K562 (cell line): ENCODE results near the gene MCC. TPM values are rescaled to one million over a fixed set of nuclear protein-coding genes. Genes with fewer than 3 reads are reported as not detected.

Source experiments
- ATAC-seq: fragments of 200-7000 bp; cut with Tn5 transposase; 3 replicates; pipeline ENCODE4 v1.9.1; 2020; ENCODE audit warnings: moderate library complexity
- BruUV-seq: library from RNA; stranded (reverse); fragments of 400-500 nt; replicated peaks from 2 replicates; lab custom pipeline; 2021; lab: Mats Ljungman, UMichigan
- CTCF ChIA-PET: fragments of 300-600 bp; formaldehyde crosslinking; extraction: SDS; loops from one replicate; lab custom pipeline; 2021; ENCODE audit warnings: low intra/inter-chr PET ratio; lab: Yijun Ruan, JAX
- POLR2A ChIA-PET: fragments of 300-600, 350-650 bp; sonication (Branson Sonifier 250); formaldehyde crosslinking; extraction: SDS; loops from one replicate; lab custom pipeline; 2021; ENCODE audit warnings: antibody characterized with exemption, inconsistent platforms; lab: Yijun Ruan, JAX
- DNase-seq, 4 experiments: peaks; one replicate each; pipeline versions ENCODE4 v3.0.0 to v3.0.0-alpha.2; 2011 to 2018; ENCODE audit warnings: low spot score in 3 of 4, mixed read lengths in 3 of 4; ENCODE audit errors: extremely low read depth in 1 of 4
- FAIRE-seq: peaks from 2 replicates; lab custom pipeline; 2011; peaks lifted over from hg19 to GRCh38; lab: Jason Lieb, UNC
- H2AFZ ChIP-seq: 2 replicates; pipeline ENCODE4 v1.6.0; 2011; ENCODE audit warnings: low read depth, low read length, control low read depth, inconsistent platforms
- H3K27ac ChIP-seq: fragments of 200-600 bp; 3 replicates; pipeline ENCODE4 v1.8.0; 2011; ENCODE audit warnings: low read depth, mild to moderate bottlenecking, control low read depth, inconsistent platforms, low read length, moderate library complexity, mixed read lengths; ENCODE audit errors: extremely low read depth
- H3K27me3 ChIP-seq, 2 experiments: fragments of 300-600 bp in 1 of 2; 2 replicates in 1 of 2; 3 replicates in 1 of 2; pipeline versions ENCODE4 v1.6.0 to v1.8.0; 2011; ENCODE audit warnings: inconsistent platforms in 2 of 2, low read length in 2 of 2, mild to moderate bottlenecking in 1 of 2, mixed read lengths in 1 of 2, moderate library complexity in 1 of 2; ENCODE audit not compliant: control insufficient read depth in 2 of 2, insufficient read depth in 2 of 2
- H3K36me3 ChIP-seq: fragments of 300-600 bp; 3 replicates; pipeline ENCODE4 v1.8.0; 2011; ENCODE audit warnings: mild to moderate bottlenecking, low read length, inconsistent platforms; ENCODE audit not compliant: control insufficient read depth, insufficient read depth
- H3K4me1 ChIP-seq, 2 experiments: fragments of 200-600 bp in 1 of 2; replicated peaks in 1 of 2; 2 replicates in 1 of 2; 3 replicates in 1 of 2; pipeline versions ENCODE4 v1.5.1 to v1.8.0; 2011; ENCODE audit warnings: inconsistent platforms in 2 of 2, low read length in 2 of 2, mild to moderate bottlenecking in 1 of 2, mixed read lengths in 1 of 2, moderate library complexity in 1 of 2; ENCODE audit not compliant: control insufficient read depth in 2 of 2, insufficient read depth in 2 of 2
- H3K4me2 ChIP-seq: 2 replicates; pipeline ENCODE4 v1.6.1; 2011; ENCODE audit warnings: low read length, control low read depth, inconsistent platforms, mixed read lengths; ENCODE audit not compliant: insufficient read depth
- H3K4me3 ChIP-seq: fragments of 200-600 bp; sonication (generic), shearing (Covaris generic); 2 replicates; pipeline ENCODE4 v1.5.1; 2016; ENCODE audit warnings: control low read depth, inconsistent platforms
- H3K79me2 ChIP-seq: fragments of 200-600 bp; 3 replicates; pipeline ENCODE4 v1.8.0; 2011; ENCODE audit warnings: low read length, inconsistent platforms; ENCODE audit not compliant: control insufficient read depth, insufficient read depth
- H3K9ac ChIP-seq, 2 experiments: 2 replicates each; pipeline versions ENCODE4 v1.6.0 to v1.6.1; 2011; ENCODE audit warnings: low read depth in 2 of 2, low read length in 2 of 2, control low read depth in 1 of 2, inconsistent platforms in 1 of 2, mild to moderate bottlenecking in 1 of 2, mixed read lengths in 1 of 2; ENCODE audit not compliant: insufficient read depth in 1 of 2
- H3K9me1 ChIP-seq: one replicate; pipeline ENCODE4 v1.6.0; 2011; ENCODE audit warnings: inconsistent platforms, mild to moderate bottlenecking, low read length, moderate library complexity; ENCODE audit not compliant: control insufficient read depth, insufficient read depth
- H3K9me3 ChIP-seq: replicated peaks from 2 replicates; pipeline ENCODE4 v1.5.1; 2011; ENCODE audit warnings: low read depth, low read length, inconsistent platforms; ENCODE audit not compliant: control insufficient read depth, insufficient read depth
- H4K20me1 ChIP-seq: replicated peaks from 2 replicates; pipeline ENCODE4 v1.6.1; 2011; ENCODE audit warnings: low read length, inconsistent platforms, mixed read lengths; ENCODE audit not compliant: control insufficient read depth, insufficient read depth
- ATF7 ChIP-seq: fragments of 450-650 bp; IDR thresholded peaks from 2 replicates; pipeline ENCODE4 v1.7.1; 2014; ENCODE audit warnings: mild to moderate bottlenecking, moderate library complexity
- E2F3 ChIP-seq: fragments of 250-450 bp; sonication (Bioruptor Pico); IDR thresholded peaks from 2 replicates; pipeline ENCODE4 v1.4.0; 2020; ENCODE audit warnings: mild to moderate bottlenecking
- FOS ChIP-seq: IDR thresholded peaks from 3 replicates; pipeline ENCODE4 v1.6.1; 2011; ENCODE audit not compliant: insufficient read length; ENCODE audit errors: extremely low read depth
- HMGXB4 ChIP-seq: sonication (generic); formaldehyde crosslinking; IDR thresholded peaks from 2 replicates; pipeline ENCODE4 v1.8.1; 2023; ENCODE audit warnings: mild to moderate bottlenecking, missing genetic modification reagents
- IFI16 ChIP-seq: fragments of 250-450 bp; sonication (Bioruptor Pico); IDR thresholded peaks from 2 replicates; pipeline ENCODE4 v2.1.2; 2022; ENCODE audit warnings: mild to moderate bottlenecking, inconsistent platforms
- MEF2A ChIP-seq: IDR thresholded peaks from 2 replicates; pipeline ENCODE4 v1.6.1; 2011; ENCODE audit warnings: low read depth, mild to moderate bottlenecking, low read length, moderate library complexity; ENCODE audit not compliant: control insufficient read depth
- NR2C1 ChIP-seq, 2 experiments: fragments of 450-650 bp; IDR thresholded peaks; 2 replicates each; pipeline ENCODE4 v1.6.1; 2017; ENCODE audit warnings: mild to moderate bottlenecking in 2 of 2, antibody characterized with exemption in 1 of 2, inconsistent platforms in 1 of 2, missing compliant biosample characterization in 1 of 2, missing genetic modification characterization in 1 of 2
- PHB2 ChIP-seq: fragments of 450-650 bp; IDR thresholded peaks from 2 replicates; pipeline ENCODE4 v1.6.1; 2017; ENCODE audit warnings: low read depth
- SMARCA5 ChIP-seq: fragments of 450-650 bp; IDR thresholded peaks from 2 replicates; pipeline ENCODE4 v1.6.1; 2016
- SMARCC2 ChIP-seq: fragments of 450-650 bp; IDR thresholded peaks from 2 replicates; pipeline ENCODE4 v1.6.1; 2017; ENCODE audit warnings: antibody characterized with exemption, moderate library complexity, mild to moderate bottlenecking, low read depth
- SP2 ChIP-seq: IDR thresholded peaks from 2 replicates; pipeline ENCODE4 v1.6.1; 2011; ENCODE audit warnings: mild to moderate bottlenecking, low read depth, low read length, moderate library complexity; ENCODE audit not compliant: poor library complexity, severe bottlenecking; ENCODE audit errors: extremely low read depth
- THRB ChIP-seq: fragments of 450-650 bp; formaldehyde crosslinking; conservative IDR thresholded peaks from 2 replicates; pipeline ENCODE4 v1.4.0; 2022; ENCODE audit warnings: mild to moderate bottlenecking, missing genetic modification characterization
- ZEB2 ChIP-seq: fragments of 450-650 bp; IDR thresholded peaks from 2 replicates; pipeline ENCODE4 v1.6.1; 2016
- ZNF232 ChIP-seq: sonication (generic); formaldehyde crosslinking; IDR thresholded peaks from 2 replicates; pipeline ENCODE4 v1.8.0; 2022; ENCODE audit warnings: mild to moderate bottlenecking, missing genetic modification reagents
- ZNF699 ChIP-seq: fragments of 250-450 bp; sonication (Bioruptor Pico); IDR thresholded peaks from 2 replicates; pipeline ENCODE4 v1.8.0; 2021; ENCODE audit warnings: mild to moderate bottlenecking, moderate library complexity; ENCODE audit not compliant: insufficient replicate concordance
- WGBS: fragments of 100-300 bp; shearing (Covaris generic); methylation state at CpG from one replicate; pipeline ENCODE4 v1.1.6; 2016; ENCODE audit warnings: low coverage, mixed read lengths; ENCODE audit not compliant: insufficient coverage; ENCODE audit errors: missing lambda C conversion rate; 5-methylcytosine and 5-hydroxymethylcytosine counted together
- in situ Hi-C: fragments of 300-500 bp; cut with MboI; formaldehyde crosslinking; loops from 4 replicates; pipeline ENCODE4 v1.15.0; 2018; ENCODE audit warnings: inconsistent platforms, mixed read lengths
- intact Hi-C: fragments of 100-400 bp; cut with micrococcal nuclease; formaldehyde crosslinking; loops from 2 replicates; pipeline ENCODE4 v1.14.2; 2022
- polyA plus RNA-seq, 8 experiments: library from polyadenylated mRNA; depleted of rRNA in 4 of 8; stranded (reverse) in 5 of 8; unstranded in 3 of 8; fragments of >200 nt; fragmentation: Nextera tagmentation in 2 of 8; fragmentation: Illumina TruSeq in 1 of 8; extraction: Ambion mirVana in 2 of 8; extraction: Trizol in 1 of 8; gene quantifications; 2 replicates each; pipeline versions ENCODE4 v1.2.1 to v1.2.3, GENCODE V29; 2011 to 2014; ENCODE audit warnings: inconsistent platforms in 1 of 8, missing spikeins in 1 of 8
- total RNA-seq, 7 experiments: library from RNA; depleted of rRNA in 6 of 7; stranded (reverse); fragments of >200 nt in 6 of 7; fragmentation: Illumina TruSeq in 2 of 7; extraction: Trizol in 2 of 7; gene quantifications; 2 replicates each; pipeline versions ENCODE4 v1.2.1 to v1.2.3, GENCODE V29; 2011 to 2021; ENCODE audit warnings: low replicate concordance in 1 of 7

The MCC gene
- total and polyA plus RNA-seq, 9 of the 15 experiments (the other 6 are each of a cell fraction or from before 2014, with no cell fraction given), result 0.04 to 0.24 (median 0.06) TPM; not detected in 1

GRCh38 chr5:113267361-113267900, 220.8 kb downstream of the MCC start:
- Histone ChIP-seq H3K4me1 (no peaks in the 10 kb centered on the region), H3K9me3 (no peaks in the 10 kb centered on the region), H3K4me2 (no peak overlapping the region), H2AFZ (no peak overlapping the region), H3K27me3 (no peaks in the 10 kb centered on the region), H3K4me3 (no peak overlapping the region), H3K36me3 (no peaks in the 10 kb centered on the region), H3K9ac (no peak overlapping the region), H4K20me1 (no peaks in the 10 kb centered on the region), H3K79me2 (no peaks in the 10 kb centered on the region), H3K27ac (no peak overlapping the region), H3K9me1 (no peaks in the 10 kb centered on the region)
- POLR2A ChIA-PET, result interaction anchor here (0.7 kb wide), 1 partner anchor 13 kb away, joined by 3 read pairs; no protein-coding TSS in a partner anchor
- DNase-seq (no peak), ATAC-seq (no peak), FAIRE-seq (no peak)
- no TSS peak for BruUV-seq
- TF ChIP-seq HMGXB4 (CRISPR knock-in tag), result no peak
- TF ChIP-seq PHB2, result no peak
- no peak for TF ChIP-seq MEF2A
- no peak for TF ChIP-seq IFI16 (CRISPR knock-in tag)
- TF ChIP-seq ZEB2, result no peak
- no peak for TF ChIP-seq ZNF232 (CRISPR knock-in tag)
- no peak for TF ChIP-seq SMARCC2
- no peak for TF ChIP-seq ZNF699 (CRISPR knock-in tag)
- TF ChIP-seq ATF7, result no peak
- TF ChIP-seq FOS, result no peak
- no peak for TF ChIP-seq E2F3
- no peak for TF ChIP-seq NR2C1 (IDR thresholded peaks at IDR 0.05)
- no peak for TF ChIP-seq NR2C1 (tag; IDR thresholded peaks at IDR 0.05)
- no peak for TF ChIP-seq THRB
- no peak for TF ChIP-seq SMARCA5
- TF ChIP-seq SP2, result no peak
- 0% methylated on average over 6 of the region's 6 CpGs for WGBS
- intact Hi-C loops (no loop called here), in situ Hi-C loops (no loop called here)
- CTCF ChIA-PET, result interaction anchor here (0.6 kb wide), 1 partner anchor 196 kb away, joined by 3 read pairs; no protein-coding TSS in a partner anchor
